T-helper 17 cell (primary cell): Measurements from ENCODE around the gene PTBP1. TPM values are rescaled to one million over a fixed set of nuclear protein-coding genes. Genes with fewer than 3 reads are reported as not detected.

Experiments
- ATAC-seq: fragments of 150-1000 bp; cut with Tn5 transposase; 2 replicates; pipeline ENCODE4 v1.10.0; 2021; ENCODE audit warnings: mild to moderate bottlenecking, moderate library complexity
- DNase-seq, 3 donors: peaks; one replicate each; pipeline versions ENCODE4 v3.0.0 to v3.0.0-alpha.2; 2020 to 2021
- H3K9me3 ChIP-seq: one replicate; pipeline ENCODE4 v1.7.0; 2013; ENCODE audit warnings: low read length, mild to moderate bottlenecking; ENCODE audit not compliant: control insufficient read depth, poor library complexity, severe bottlenecking
- H3K27ac Mint-ChIP-seq: one replicate; pipeline ENCODE4 v1.8.0; 2022; ENCODE audit warnings: mild to moderate bottlenecking, moderate library complexity, mixed read lengths
- H3K27me3 Mint-ChIP-seq: one replicate; pipeline ENCODE4 v1.8.0; 2022; ENCODE audit warnings: mixed read lengths
- H3K36me3 Mint-ChIP-seq: one replicate; pipeline ENCODE4 v1.8.0; 2022; ENCODE audit warnings: low read depth, mixed read lengths
- H3K4me1 Mint-ChIP-seq: one replicate; pipeline ENCODE4 v1.8.0; 2022; ENCODE audit warnings: mild to moderate bottlenecking, mixed read lengths
- H3K4me3 Mint-ChIP-seq: one replicate; pipeline ENCODE4 v1.8.0; 2022; ENCODE audit warnings: mild to moderate bottlenecking, moderate library complexity, mixed read lengths
- total RNA-seq, 4 donors: library from RNA in 2 of 4; stranded (reverse) in 2 of 4; gene quantifications; one replicate each; pipeline ENCODE4 v1.2.3 and lab custom pipeline; 2022 to 2026

Gene PTBP1
- total RNA-seq, 2 donors from 2014 or later = 334 to 341 TPM

GRCh38 chr19:858868-859843 lies 61.9 kb downstream of the PTBP1 start, which contains the start of gene CFD:
Gene CFD, plus strand, starts transcription at chr19:859664. Its CDS starts 26 bp downstream, at chr19:859690.
- no peaks in the 10 kb centered on the region for H3K36me3 Mint-ChIP-seq
- H3K4me3 Mint-ChIP-seq = peak within 1 kb of the TSS; percentile 56
- no peaks in the 10 kb centered on the region for H3K27me3 Mint-ChIP-seq
- H3K9me3 ChIP-seq = no peaks in the 10 kb centered on the region
- DNase-seq = no peak
- no peak within 1 kb of the TSS for H3K27ac Mint-ChIP-seq
- H3K4me1 Mint-ChIP-seq = peaks cover 13% of the 10 kb centered on the region
- ATAC-seq = no peak

- DNase-seq = no peak
- Mint-ChIP-seq H3K27ac (no peak overlapping the region), H3K27me3 (no peaks in the 10 kb centered on the region), H3K4me1 (peaks cover 13% of the 10 kb centered on the region), H3K4me3 (peak overlapping the region; percentile 81), H3K36me3 (no peaks in the 10 kb centered on the region)
- ATAC-seq = no peak
- no peaks in the 10 kb centered on the region for H3K9me3 ChIP-seq
These were observed 64.0 kb downstream of the PTBP1 start for GRCh38 chr19:861141-861755.

Other genes starting within 250 kb of the PTBP1 start
- gene BSG, start 224.9 kb upstream of the PTBP1 start, total RNA-seq = 100 to 1,000 TPM; 152 to 165 TPM
- 1 to 10 TPM; 1.1 to 3.0 TPM for gene HCN2, start 207.6 kb upstream of the PTBP1 start, total RNA-seq
- 10 to 100 TPM; 61.3 to 64.7 TPM for gene POLRMT, start 163.9 kb upstream of the PTBP1 start, total RNA-seq
- under 1 TPM; 0.65 to 0.68 TPM for gene FGF22, start 157.6 kb upstream of the PTBP1 start, total RNA-seq
- 100 to 1,000 TPM; 105 to 126 TPM for gene RNF126, start 134.2 kb upstream of the PTBP1 start, total RNA-seq
- 1 to 10 TPM; 1.3 to 2.0 TPM for gene FSTL3, start 121.1 kb upstream of the PTBP1 start, total RNA-seq
- not detected for gene PRSS57, start 102.0 kb upstream of the PTBP1 start, total RNA-seq
- gene PALM, start 88.5 kb upstream of the PTBP1 start, total RNA-seq = not detected
- not detected for gene MISP, start 46.3 kb upstream of the PTBP1 start, total RNA-seq
- gene PLPPR3, start 24.5 kb downstream of the PTBP1 start, total RNA-seq = not detected
- gene AZU1, start 30.4 kb downstream of the PTBP1 start, total RNA-seq = 1 to 10 TPM in 1 of 2 donors, under 1 TPM in 1; 0.90 to 1.2 TPM
- gene PRTN3, start 43.5 kb downstream of the PTBP1 start, total RNA-seq = not detected
- gene ELANE, start 54.9 kb downstream of the PTBP1 start, total RNA-seq = not detected
- gene CFD, start 62.2 kb downstream of the PTBP1 start, total RNA-seq = 1 to 10 TPM; 1.9 to 5.3 TPM
- gene MED16, start 95.7 kb downstream of the PTBP1 start, total RNA-seq = 10 to 100 TPM; 59.6 to 71.3 TPM
- not detected for gene RNU6-9, start 96.0 kb downstream of the PTBP1 start, total RNA-seq
- 100 to 1,000 TPM; 233 to 243 TPM for gene R3HDM4, start 115.8 kb downstream of the PTBP1 start, total RNA-seq
- gene KISS1R, start 119.9 kb downstream of the PTBP1 start, total RNA-seq = under 1 TPM; 0.94 to 0.99 TPM
- 10 to 100 TPM in 1 of 2 donors, 1 to 10 TPM in 1; 8.1 to 11.8 TPM for gene ARID3A, start 128.6 kb downstream of the PTBP1 start, total RNA-seq
- 10 to 100 TPM; 18.2 to 42.8 TPM for gene WDR18, start 186.9 kb downstream of the PTBP1 start, total RNA-seq
- 1 to 10 TPM in 1 of 2 donors, not detected in 1; 1.8 TPM for gene GRIN3B, start 203.0 kb downstream of the PTBP1 start, total RNA-seq
- gene TMEM259, start 223.7 kb downstream of the PTBP1 start, total RNA-seq = 100 to 1,000 TPM; 270 to 318 TPM
- not detected for gene RNU6-2, start 224.1 kb downstream of the PTBP1 start, total RNA-seq
- 100 to 1,000 TPM; 263 to 301 TPM for gene CNN2, start 229.2 kb downstream of the PTBP1 start, total RNA-seq
- 100 to 1,000 TPM; 107 to 112 TPM for gene ABCA7, start 242.7 kb downstream of the PTBP1 start, total RNA-seq